ENCODE measurements around the gene AADAC.

DNA sequence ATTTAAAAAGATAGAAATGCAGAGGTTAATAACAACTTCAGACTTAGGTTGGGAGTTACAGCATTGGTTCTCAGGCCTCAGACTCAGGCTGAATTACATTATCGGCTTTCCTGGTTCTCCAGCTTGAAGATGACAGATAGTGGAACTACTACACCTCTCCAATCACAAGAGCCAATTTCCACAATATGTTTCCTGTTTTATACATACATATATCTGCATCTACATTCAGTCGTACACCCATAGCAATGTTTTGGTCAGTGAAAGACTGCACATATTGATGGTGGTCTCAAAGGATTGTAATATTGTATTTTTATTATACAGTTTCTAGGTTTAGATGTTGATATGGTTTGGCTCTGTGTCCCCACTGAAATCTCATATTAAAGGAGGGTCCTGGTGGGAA is 44.7 kb upstream of the AADAC start:
- TF ChIP-seq CTCF (conservative IDR thresholded peaks at IDR 0.05 in 1 of 2, IDR thresholded peaks at IDR 0.05 in 1 of 2; ENCODE audit: low read depth in 1 of 2, low read length in 2 of 2) (no peak), EZH2 (IDR thresholded peaks at IDR 0.05; ENCODE audit: low read length, missing control alignments) (no peak)
